Esophagus squamous epithelium (tissue), 5 donors: ENCODE results near the gene CD79B. TPM values are rescaled to one million over a fixed set of nuclear protein-coding genes. Genes with fewer than 3 reads are reported as not detected.

Experiments
- DNase-seq: peaks from one replicate; lab custom pipeline; 2025; lab: John Stamatoyannopoulos, UW
- H3K27ac ChIP-seq, 4 donors: fragments of 200-600 bp; sonication (generic); one replicate each; pipeline ENCODE4 v1.5.1; 2016 to 2019; ENCODE audit warnings: mild to moderate bottlenecking in 1 of 4
- H3K27me3 ChIP-seq, 4 donors: fragments of 200-600 bp; sonication (generic); 1 replicate in 3 of 4; 2 replicates in 1 of 4; pipeline versions ENCODE4 v1.5.1 to v1.6.0; 2017 to 2021; ENCODE audit warnings: antibody characterized with exemption in 1 of 4
- H3K36me3 ChIP-seq, 3 donors: fragments of 200-600 bp; sonication (generic); one replicate each; pipeline ENCODE4 v1.5.1; 2016 to 2019
- H3K4me1 ChIP-seq, 3 donors: fragments of 200-600 bp; sonication (generic); one replicate each; pipeline ENCODE4 v1.5.1; 2017 to 2019
- H3K4me3 ChIP-seq, 4 donors: fragments of 200-600 bp; sonication (generic); 1 replicate in 3 of 4; 2 replicates in 1 of 4; pipeline ENCODE4 v1.5.1; 2016 to 2019; ENCODE audit warnings: mild to moderate bottlenecking in 2 of 4, moderate library complexity in 1 of 4
- H3K9me3 ChIP-seq, 3 donors: fragments of 200-600 bp; sonication (generic); one replicate each; pipeline ENCODE4 v1.5.1; 2016 to 2019
- CTCF ChIP-seq, 6 experiments: fragments of 450-650 bp in 4 of 6; fragments of 200-600 bp in 2 of 6; sonication (generic) in 2 of 6; IDR thresholded peaks; one replicate each; pipeline ENCODE4 v1.5.1; 2016 to 2019; ENCODE audit warnings: antibody characterized with exemption in 6 of 6, mild to moderate bottlenecking in 4 of 6, moderate library complexity in 4 of 6
- POLR2A ChIP-seq, 4 donors: fragments of 450-650 bp; IDR thresholded peaks; one replicate each; pipeline ENCODE4 v1.6.1; 2017; ENCODE audit warnings: antibody characterized with exemption in 4 of 4, mild to moderate bottlenecking in 4 of 4, moderate library complexity in 3 of 4
- WGBS, 2 donors: methylation state at CpG; one replicate each; pipeline ENCODE4 v1.1.5; 2018; 5-methylcytosine and 5-hydroxymethylcytosine counted together
- intact Hi-C: fragments of 100-400 bp; cut with DNase I; formaldehyde crosslinking; loops from one replicate; pipeline ENCODE4 v1.15.0; 2022
- total RNA-seq, 4 donors: library from RNA; depleted of rRNA; stranded (reverse); fragments of >200 nt; gene quantifications; one replicate each; pipeline ENCODE4 v1.1.0, GENCODE V29; 2016
- donor health status: DM: yes; HTN: yes; CAD: no.

The CD79B gene
- 1 to 10 TPM in 3 of 4 donors, not detected in 1; 1.1 to 2.0 (median 1.3) TPM for total RNA-seq

- TF ChIP-seq CTCF (IDR thresholded peaks at IDR 0.05) (no peak), POLR2A (IDR thresholded peaks at IDR 0.05) (peak in 1 of 4 donors; percentile 28)
- Histone ChIP-seq H3K27ac (peak within 1 kb of the TSS; percentile 15 to 74 (median 52)), H3K9me3 (no peaks in the 10 kb centered on the region), H3K27me3 (peaks cover 0 to 5% (median 0%) of the 10 kb centered on the region in 4 donors), H3K36me3 (no peaks in the 10 kb centered on the region), H3K4me3 (peak within 1 kb of the TSS; percentile 4 to 53 (median 16)), H3K4me1 (peaks cover 5 to 30% (median 5%) of the 10 kb centered on the region in 3 donors)
- 74 to 82% methylated on average over 11 to 13 of the region's 19 CpGs for whole genome bisulfite sequencing, 2 donors
- DNase-seq, result no peak
- intact Hi-C loops, result no loop called here
Measured at GRCh38 chr17:63931981-63932561, at the start of gene CD79B. TSS of gene CD79B (minus strand) at chr17:63932331. CDS start at chr17:63932261, 70 bp downstream.

- DNase-seq, result no peak
Measured at GRCh38 chr17:63978272-63979200, 46.4 kb upstream of the CD79B start.

GRCh38 chr17:63976702-63977101, 44.6 kb upstream of the CD79B start:
- H3K4me1 ChIP-seq, result peaks cover 0 to 27% (median 16%) of the 10 kb centered on the region in 3 donors
- H3K9me3 ChIP-seq, result no peaks in the 10 kb centered on the region
- no peak overlapping the region for H3K27ac ChIP-seq
- no peak overlapping the region for H3K4me3 ChIP-seq
- H3K27me3 ChIP-seq, result peaks cover 0 to 6% (median 0%) of the 10 kb centered on the region in 4 donors
- intact Hi-C loops, result no loop called here
- no peaks in the 10 kb centered on the region for H3K36me3 ChIP-seq
- WGBS, 2 donors, result 54 to 68% methylated on average over 2 to 3 of the region's 3 CpGs
- no peak for DNase-seq
- TF ChIP-seq POLR2A (IDR thresholded peaks at IDR 0.05) (no peak), CTCF (IDR thresholded peaks at IDR 0.05) (no peak)

More at GRCh38 chr17:63978272-63979200, 46.4 kb upstream of the CD79B start:
- TF ChIP-seq POLR2A (IDR thresholded peaks at IDR 0.05) (no peak), CTCF (IDR thresholded peaks at IDR 0.05) (no peak)
- H3K4me1 ChIP-seq, result peaks cover 0 to 32% (median 16%) of the 10 kb centered on the region in 3 donors
- 70 to 83% methylated on average over 12 to 13 of the region's 13 CpGs for WGBS, 2 donors
- H3K27ac ChIP-seq, result no peak overlapping the region
- no peaks in the 10 kb centered on the region for H3K36me3 ChIP-seq
- no peaks in the 10 kb centered on the region for H3K9me3 ChIP-seq
- no peak overlapping the region for H3K4me3 ChIP-seq
- H3K27me3 ChIP-seq, result peaks cover 0 to 6% (median 0%) of the 10 kb centered on the region in 4 donors
- intact Hi-C loops, result no loop called here

GRCh38 chr17:63975541-63976092, 43.5 kb upstream of the CD79B start:
- Histone ChIP-seq H3K4me3 (no peak overlapping the region), H3K27ac (no peak overlapping the region), H3K9me3 (no peaks in the 10 kb centered on the region), H3K4me1 (peaks cover 0 to 20% (median 15%) of the 10 kb centered on the region in 3 donors), H3K27me3 (peaks cover 0 to 6% (median 0%) of the 10 kb centered on the region in 4 donors), H3K36me3 (no peaks in the 10 kb centered on the region)
- WGBS, 2 donors, result 79 to 87% methylated on average over 2 of the region's 2 CpGs
- no peak for DNase-seq
- intact Hi-C loops, result no loop called here
- no peak for TF ChIP-seq POLR2A (IDR thresholded peaks at IDR 0.05)
- no peak for TF ChIP-seq CTCF (IDR thresholded peaks at IDR 0.05)
